Stimulated activated CD4-positive, alpha-beta T cell treated with anti-CD3 and anti-CD28 coated beads, Interleukin-15, amount 100 ng/mL, for 24 hours (primary cell): ENCODE results near the gene TMEM121.
"Not testable (repeated sequence)": the region's sequence is repeated elsewhere in the genome, so short reads cannot be mapped to it uniquely, and the experiment has no call there.

Experiments used
- DNase-seq: peaks from one replicate; pipeline ENCODE4 v3.0.0-alpha.2; 2020

Gene TMEM121

GRCh38 chr14:105547741-105548169 is 21.4 kb downstream of the TMEM121 start:
- no peak for DNase-seq

GRCh38 chr14:105549481-105549880 is 23.1 kb downstream of the TMEM121 start:
- no peak for DNase-seq

GRCh38 chr14:105554022-105554421 is 27.6 kb downstream of the TMEM121 start:
- DNase-seq: no peak

GRCh38 chr14:105554523-105554922 is 28.1 kb downstream of the TMEM121 start:
- no peak for DNase-seq

- DNase-seq: not testable (repeated sequence)
Observed at GRCh38 chr14:105557671-105558070, 31.3 kb downstream of the TMEM121 start.

- DNase-seq: not testable (repeated sequence)
Observed at GRCh38 chr14:105558449-105559154, 32.2 kb downstream of the TMEM121 start.

- DNase-seq: peak; percentile 38
Observed at GRCh38 chr14:105559384-105560047, 33.1 kb downstream of the TMEM121 start.

GRCh38 chr14:105560048-105560669 is 33.8 kb downstream of the TMEM121 start:
- DNase-seq: not testable (repeated sequence)

- DNase-seq: not testable (repeated sequence)
Observed at GRCh38 chr14:105561345-105561744, 35.0 kb downstream of the TMEM121 start.

- no peak for DNase-seq
Observed at GRCh38 chr14:105562713-105563346, 36.4 kb downstream of the TMEM121 start.

- DNase-seq: no peak
Observed at GRCh38 chr14:105563347-105563737, 37.0 kb downstream of the TMEM121 start.

GRCh38 chr14:105564536-105564935 is 38.2 kb downstream of the TMEM121 start:
- DNase-seq: not testable (repeated sequence)

GRCh38 chr14:105565185-105565919 is 39.0 kb downstream of the TMEM121 start:
- DNase-seq: not testable (repeated sequence)

- not testable (repeated sequence) for DNase-seq
Observed at GRCh38 chr14:105566248-105567163, 40.1 kb downstream of the TMEM121 start.

- DNase-seq: not testable (repeated sequence)
Observed at GRCh38 chr14:105567164-105568103, 41.1 kb downstream of the TMEM121 start.

GRCh38 chr14:105568140-105568843 is 41.9 kb downstream of the TMEM121 start:
- DNase-seq: not testable (repeated sequence)

GRCh38 chr14:105568859-105569766 is 42.7 kb downstream of the TMEM121 start:
- DNase-seq: no peak

GRCh38 chr14:105570482-105570881 is 44.1 kb downstream of the TMEM121 start:
- no peak for DNase-seq
